HepG2 (cell line): Measurements from ENCODE around the gene PAQR3. TPM values are rescaled to one million over a fixed set of nuclear protein-coding genes. Genes with fewer than 3 reads are reported as not detected.
A peak's percentile ranks its signal among the peaks of the same experiment; 100 is the strongest.

Experiments used
- ATAC-seq: fragments of 200-7000 bp; cut with Tn5 transposase; 3 replicates; pipeline ENCODE4 v1.9.1; 2020; ENCODE audit warnings: mild to moderate bottlenecking, moderate library complexity
- BruUV-seq: library from RNA; stranded (reverse); fragments of 400-500 nt; replicated peaks from 2 replicates; lab custom pipeline; 2021; lab: Mats Ljungman, UMichigan
- CTCF ChIA-PET: fragments of 300-600 bp; formaldehyde crosslinking; extraction: SDS; loops from one replicate; lab custom pipeline; 2021; ENCODE audit warnings: low total read pairs, inconsistent platforms, low intra/inter-chr PET ratio; lab: Yijun Ruan, JAX
- POLR2A ChIA-PET: fragments of 350-600 bp; sonication (Branson Sonifier 250); formaldehyde crosslinking; loops from one replicate; lab custom pipeline; 2020; ENCODE audit warnings: antibody characterized with exemption, inconsistent platforms; lab: Yijun Ruan, JAX
- DNase-seq: peaks from one replicate; pipeline ENCODE4 v3.0.0-alpha.2; 2015; ENCODE audit warnings: low spot score
- FAIRE-seq: peaks from 3 replicates; lab custom pipeline; 2011; peaks lifted over from hg19 to GRCh38; lab: Jason Lieb, UNC
- H2AFZ ChIP-seq: one replicate; pipeline ENCODE4 v1.6.1; 2011; ENCODE audit warnings: low read length, inconsistent platforms
- H3K27ac ChIP-seq: fragments of 300-600 bp; 3 replicates; pipeline ENCODE4 v1.8.0; 2011; ENCODE audit warnings: mixed run types, mild to moderate bottlenecking, mixed read lengths, low read length, inconsistent platforms; ENCODE audit not compliant: insufficient read depth; ENCODE audit errors: extremely low read length
- H3K27me3 ChIP-seq, 2 experiments: fragments of 200-600 bp in 1 of 2; 2 replicates in 1 of 2; 3 replicates in 1 of 2; pipeline versions ENCODE4 v1.6.0 to v1.8.0; 2011; ENCODE audit warnings: low read length in 2 of 2, mild to moderate bottlenecking in 2 of 2, moderate library complexity in 2 of 2, inconsistent platforms in 1 of 2; ENCODE audit not compliant: insufficient read depth in 2 of 2, control insufficient read depth in 1 of 2
- H3K36me3 ChIP-seq, 2 experiments: fragments of 200-600 bp in 1 of 2; replicated peaks in 1 of 2; 2 replicates in 1 of 2; 3 replicates in 1 of 2; pipeline versions ENCODE4 v1.5.1 to v1.8.0; 2011; ENCODE audit warnings: low read length in 2 of 2, inconsistent platforms in 1 of 2; ENCODE audit not compliant: insufficient read depth in 2 of 2, control insufficient read depth in 1 of 2
- H3K4me1 ChIP-seq: 2 replicates; pipeline ENCODE4 v1.5.1; 2012; ENCODE audit warnings: low read length, inconsistent platforms; ENCODE audit not compliant: insufficient read depth
- H3K4me2 ChIP-seq: 2 replicates; pipeline ENCODE4 v1.6.0; 2011; ENCODE audit warnings: low read depth, low read length, inconsistent platforms
- H3K4me3 ChIP-seq, 3 experiments: fragments of 200-600 bp in 1 of 3; sonication (generic), shearing (Covaris generic) in 1 of 3; replicated peaks in 1 of 3; 2 replicates each; pipeline ENCODE4 v1.5.1; 2011 to 2016; ENCODE audit warnings: low read length in 3 of 3, inconsistent platforms in 2 of 3, low read depth in 2 of 3, mild to moderate bottlenecking in 2 of 3, control low read depth in 1 of 3, mixed read lengths in 1 of 3; ENCODE audit not compliant: insufficient read depth in 1 of 3
- H3K79me2 ChIP-seq: one replicate; pipeline ENCODE4 v1.6.1; 2011; ENCODE audit warnings: low read length, inconsistent platforms; ENCODE audit not compliant: insufficient read depth
- H3K9ac ChIP-seq: 2 replicates; pipeline ENCODE4 v1.6.0; 2011; ENCODE audit warnings: mild to moderate bottlenecking, low read depth, low read length, inconsistent platforms; ENCODE audit not compliant: insufficient read depth
- H3K9me3 ChIP-seq: 2 replicates; pipeline ENCODE4 v1.5.1; 2012; ENCODE audit warnings: mild to moderate bottlenecking, low read length
- H4K20me1 ChIP-seq: 2 replicates; pipeline ENCODE4 v1.6.0; 2011; ENCODE audit warnings: inconsistent platforms, mild to moderate bottlenecking, low read length, moderate library complexity; ENCODE audit not compliant: insufficient read depth
- ATF4 ChIP-seq, 2 experiments: fragments of 450-650 bp in 1 of 2; sonication (generic) in 1 of 2; formaldehyde crosslinking; IDR thresholded peaks; 2 replicates each; pipeline versions ENCODE4 v1.5.0 to v1.8.0; 2020 to 2022; ENCODE audit warnings: mild to moderate bottlenecking in 1 of 2, missing genetic modification reagents in 1 of 2
- CREB3 ChIP-seq: sonication (generic); formaldehyde crosslinking; IDR thresholded peaks from 2 replicates; pipeline ENCODE4 v1.5.0; 2020; ENCODE audit warnings: missing genetic modification reagents
- FOXK1 ChIP-seq: sonication (generic); formaldehyde crosslinking; IDR thresholded peaks from 2 replicates; pipeline ENCODE4 v1.4.0; 2020; ENCODE audit warnings: low read depth, missing genetic modification reagents, borderline replicate concordance
- MIER3 ChIP-seq: IDR thresholded peaks from 2 replicates; pipeline ENCODE4 v1.6.1; 2016; ENCODE audit warnings: missing compliant biosample characterization, borderline replicate concordance
- MTA3 ChIP-seq: sonication (generic); formaldehyde crosslinking; IDR thresholded peaks from 2 replicates; pipeline ENCODE4 v1.4.0; 2020; ENCODE audit warnings: missing genetic modification reagents
- NFKBIZ ChIP-seq: IDR thresholded peaks from 2 replicates; pipeline ENCODE4 v1.6.1; 2018; ENCODE audit warnings: missing genetic modification reagents, missing compliant biosample characterization
- YEATS2 ChIP-seq: sonication (generic); formaldehyde crosslinking; IDR thresholded peaks from 2 replicates; pipeline ENCODE4 v1.4.0; 2020; ENCODE audit warnings: missing genetic modification reagents, borderline replicate concordance
- ZC3H13 ChIP-seq: sonication (generic); formaldehyde crosslinking; IDR thresholded peaks from 2 replicates; pipeline ENCODE4 v1.8.1; 2023; ENCODE audit warnings: mild to moderate bottlenecking, missing genetic modification reagents, moderate library complexity
- ZNF510 ChIP-seq: sonication (generic); formaldehyde crosslinking; IDR thresholded peaks from 2 replicates; pipeline ENCODE4 v1.4.0; 2020; ENCODE audit warnings: low read depth, mild to moderate bottlenecking, missing genetic modification reagents
- ZNF614 ChIP-seq: IDR thresholded peaks from 2 replicates; pipeline ENCODE4 v1.6.1; 2018; ENCODE audit warnings: missing biosample characterization, missing genetic modification reagents, inconsistent platforms, borderline replicate concordance
- WGBS: methylation state at CpG from one replicate; pipeline ENCODE4 v1.1.6; 2017; ENCODE audit warnings: low lambda C conversion rate; 5-methylcytosine and 5-hydroxymethylcytosine counted together
- in situ Hi-C: cut with HindIII; loops from 2 replicates; pipeline ENCODE4 v1.10.0; 2017; ENCODE audit warnings: low pct_unique_long_range_greater_than_20kb; ENCODE audit not compliant: extremely low pct_ligation_motif_present
- intact Hi-C: fragments of 100-400 bp; cut with micrococcal nuclease; formaldehyde crosslinking; loops from one replicate; pipeline ENCODE4 v1.10.0; 2022; ENCODE audit not compliant: unreplicated experiment
- polyA plus RNA-seq, 8 experiments: library from polyadenylated mRNA; depleted of rRNA in 3 of 8; stranded (reverse) in 7 of 8; unstranded in 1 of 8; fragments of >200 nt; fragmentation: Illumina TruSeq in 4 of 8; extraction: Trizol in 4 of 8; gene quantifications; 2 replicates each; pipeline versions ENCODE4 v1.2.1 to v1.2.3, GENCODE V29; 2011 to 2016; ENCODE audit warnings: low read depth in 4 of 8, missing spikeins in 1 of 8, mixed read lengths in 1 of 8; ENCODE audit not compliant: insufficient read depth in 1 of 8
- total RNA-seq, 5 experiments: library from RNA; depleted of rRNA; stranded (reverse); fragments of >200 nt; fragmentation: Illumina TruSeq; extraction: Trizol; gene quantifications; 2 replicates each; pipeline ENCODE4 v1.2.3, GENCODE V29; 2016; ENCODE audit warnings: low read depth in 1 of 5
- TF ChIP-seq, protein P1 (sequence below): sonication (generic); formaldehyde crosslinking; IDR thresholded peaks from 2 replicates; pipeline ENCODE4 v1.5.0; 2020; ENCODE audit warnings: missing genetic modification reagents, mild to moderate bottlenecking, borderline replicate concordance
- TF ChIP-seq, protein P2 (sequence below): sonication (generic); formaldehyde crosslinking; IDR thresholded peaks from 2 replicates; pipeline ENCODE4 v1.8.1; 2022; ENCODE audit warnings: low read depth, mild to moderate bottlenecking, missing genetic modification reagents

PAQR3 gene
- total and polyA plus RNA-seq, 2 of the 13 experiments (the other 11 are each of a cell fraction or from before 2014, with no cell fraction given) = 9.9 to 13.6 TPM

- intact Hi-C loops = loop anchor here (10.0 kb wide), 1 partner anchor 958 kb away; no protein-coding TSS in a partner anchor
- ATAC-seq (peak; percentile 89), DNase-seq (no peak), FAIRE-seq (no peak)
- 0 out of 2 replicates have a peak overlapping the region, but pooled peaks have one; percentile 9 for H3K4me2 ChIP-seq
- POLR2A ChIA-PET = no interaction called here
- no peaks in the 10 kb centered on the region for H3K79me2 ChIP-seq
- no peak overlapping the region for H3K9ac ChIP-seq
- no peaks in the 10 kb centered on the region for H4K20me1 ChIP-seq
- H3K36me3 ChIP-seq = no peaks in the 10 kb centered on the region
- WGBS = 4% methylated on average over 5 of the region's 5 CpGs
- CTCF ChIA-PET = no interaction called here
- no peak overlapping the region for H3K27ac ChIP-seq
- peaks cover 0 to 8% of the 10 kb centered on the region in 2 experiments; a peak in 1 of 5 replicates for H3K27me3 ChIP-seq
- H3K9me3 ChIP-seq = no peaks in the 10 kb centered on the region
- TF ChIP-seq MIER3 (no peak), ATF4 (CRISPR knock-in tag; IDR thresholded peaks at IDR 0.05) (no peak), YEATS2 (CRISPR knock-in tag) (no peak), ZNF510 (no peak), ZC3H13 (no peak), ZNF614 (CRISPR knock-in tag) (no peak), MTA3 (CRISPR knock-in tag) (no peak), FOXK1 (CRISPR knock-in tag) (no peak), CREB3 (CRISPR knock-in tag) (no peak), NFKBIZ (no peak)
- TF ChIP-seq, protein P1, sequence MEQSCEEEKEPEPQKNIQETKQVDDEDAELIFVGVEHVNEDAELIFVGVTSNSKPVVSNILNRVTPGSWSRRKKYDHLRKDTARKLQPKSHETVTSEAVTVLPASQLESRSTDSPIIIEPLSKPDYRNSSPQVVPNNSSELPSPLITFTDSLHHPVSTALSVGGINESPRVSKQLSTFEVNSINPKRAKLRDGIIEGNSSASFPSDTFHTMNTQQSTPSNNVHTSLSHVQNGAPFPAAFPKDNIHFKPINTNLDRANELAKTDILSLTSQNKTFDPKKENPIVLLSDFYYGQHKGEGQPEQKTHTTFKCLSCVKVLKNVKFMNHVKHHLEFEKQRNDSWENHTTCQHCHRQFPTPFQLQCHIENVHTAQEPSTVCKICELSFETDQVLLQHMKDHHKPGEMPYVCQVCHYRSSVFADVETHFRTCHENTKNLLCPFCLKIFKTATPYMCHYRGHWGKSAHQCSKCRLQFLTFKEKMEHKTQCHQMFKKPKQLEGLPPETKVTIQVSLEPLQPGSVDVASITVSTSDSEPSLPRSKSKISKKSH (CRISPR knock-in tag) = no peak
- TF ChIP-seq, protein P2, sequence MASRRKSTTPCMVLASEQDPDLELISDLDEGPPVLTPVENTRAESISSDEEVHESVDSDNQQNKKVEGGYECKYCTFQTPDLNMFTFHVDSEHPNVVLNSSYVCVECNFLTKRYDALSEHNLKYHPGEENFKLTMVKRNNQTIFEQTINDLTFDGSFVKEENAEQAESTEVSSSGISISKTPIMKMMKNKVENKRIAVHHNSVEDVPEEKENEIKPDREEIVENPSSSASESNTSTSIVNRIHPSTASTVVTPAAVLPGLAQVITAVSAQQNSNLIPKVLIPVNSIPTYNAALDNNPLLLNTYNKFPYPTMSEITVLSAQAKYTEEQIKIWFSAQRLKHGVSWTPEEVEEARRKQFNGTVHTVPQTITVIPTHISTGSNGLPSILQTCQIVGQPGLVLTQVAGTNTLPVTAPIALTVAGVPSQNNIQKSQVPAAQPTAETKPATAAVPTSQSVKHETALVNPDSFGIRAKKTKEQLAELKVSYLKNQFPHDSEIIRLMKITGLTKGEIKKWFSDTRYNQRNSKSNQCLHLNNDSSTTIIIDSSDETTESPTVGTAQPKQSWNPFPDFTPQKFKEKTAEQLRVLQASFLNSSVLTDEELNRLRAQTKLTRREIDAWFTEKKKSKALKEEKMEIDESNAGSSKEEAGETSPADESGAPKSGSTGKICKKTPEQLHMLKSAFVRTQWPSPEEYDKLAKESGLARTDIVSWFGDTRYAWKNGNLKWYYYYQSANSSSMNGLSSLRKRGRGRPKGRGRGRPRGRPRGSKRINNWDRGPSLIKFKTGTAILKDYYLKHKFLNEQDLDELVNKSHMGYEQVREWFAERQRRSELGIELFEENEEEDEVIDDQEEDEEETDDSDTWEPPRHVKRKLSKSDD (CRISPR knock-in tag) = no peak
- no peaks in the 10 kb centered on the region for H3K4me1 ChIP-seq
- no peak overlapping the region for H2AFZ ChIP-seq
- in situ Hi-C loops = loop anchor here (5.0 to 10.0 kb wide), 2 partner anchors 620 to 1258 kb away; no protein-coding TSS in a partner anchor
- no peak overlapping the region for H3K4me3 ChIP-seq
- no TSS peak for BruUV-seq
These were observed 17.7 kb upstream of the PAQR3 start for GRCh38 chr4:78956975-78957374.
